Measurements from ENCODE around the gene TOMM5.

GRCh38 chr9:37611961-37612360 is 19.6 kb upstream of the TOMM5 start:
- no peak for TF ChIP-seq TAF1 (CRISPR knock-in tag; IDR thresholded peaks at IDR 0.05)
- TF ChIP-seq CTCF (CRISPR knock-in tag; IDR thresholded peaks at IDR 0.05): no peak
- TF ChIP-seq POLR2AphosphoS5 (IDR thresholded peaks at IDR 0.05; ENCODE audit: low read depth, low read length): no peak
- TF ChIP-seq, protein P1, sequence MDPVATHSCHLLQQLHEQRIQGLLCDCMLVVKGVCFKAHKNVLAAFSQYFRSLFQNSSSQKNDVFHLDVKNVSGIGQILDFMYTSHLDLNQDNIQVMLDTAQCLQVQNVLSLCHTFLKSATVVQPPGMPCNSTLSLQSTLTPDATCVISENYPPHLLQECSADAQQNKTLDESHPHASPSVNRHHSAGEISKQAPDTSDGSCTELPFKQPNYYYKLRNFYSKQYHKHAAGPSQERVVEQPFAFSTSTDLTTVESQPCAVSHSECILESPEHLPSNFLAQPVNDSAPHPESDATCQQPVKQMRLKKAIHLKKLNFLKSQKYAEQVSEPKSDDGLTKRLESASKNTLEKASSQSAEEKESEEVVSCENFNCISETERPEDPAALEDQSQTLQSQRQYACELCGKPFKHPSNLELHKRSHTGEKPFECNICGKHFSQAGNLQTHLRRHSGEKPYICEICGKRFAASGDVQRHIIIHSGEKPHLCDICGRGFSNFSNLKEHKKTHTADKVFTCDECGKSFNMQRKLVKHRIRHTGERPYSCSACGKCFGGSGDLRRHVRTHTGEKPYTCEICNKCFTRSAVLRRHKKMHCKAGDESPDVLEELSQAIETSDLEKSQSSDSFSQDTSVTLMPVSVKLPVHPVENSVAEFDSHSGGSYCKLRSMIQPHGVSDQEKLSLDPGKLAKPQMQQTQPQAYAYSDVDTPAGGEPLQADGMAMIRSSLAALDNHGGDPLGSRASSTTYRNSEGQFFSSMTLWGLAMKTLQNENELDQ (CRISPR knock-in tag; IDR thresholded peaks at IDR 0.05; ENCODE audit: borderline replicate concordance): no peak

Data from HepG2 (cell line).